Liver (tissue), 3 donors: Measurements from ENCODE around the gene GIMAP8.
A peak's percentile ranks its signal among the peaks of the same experiment; 100 is the strongest.

Experiments
- FOXA1 ChIP-seq: IDR thresholded peaks from 2 replicates; pipeline ENCODE4 v1.6.1; 2016; ENCODE audit warnings: antibody characterized with exemption
- GABPA ChIP-seq, 2 donors: IDR thresholded peaks in 1 of 2; conservative IDR thresholded peaks in 1 of 2; 2 replicates each; pipeline ENCODE4 v1.6.1; 2016; ENCODE audit warnings: antibody characterized with exemption in 2 of 2, mild to moderate bottlenecking in 1 of 2, moderate library complexity in 1 of 2
- JUND ChIP-seq, 2 donors: IDR thresholded peaks; 2 replicates each; pipeline ENCODE4 v1.6.1; 2016; ENCODE audit warnings: antibody characterized with exemption in 2 of 2
- NR2F2 ChIP-seq: IDR thresholded peaks from 2 replicates; pipeline ENCODE4 v1.6.1; 2016; ENCODE audit warnings: antibody characterized with exemption
- RAD21 ChIP-seq, 2 donors: IDR thresholded peaks; 2 replicates each; pipeline ENCODE4 v1.6.1; 2016; ENCODE audit warnings: antibody characterized with exemption in 2 of 2, mild to moderate bottlenecking in 2 of 2
- RXRA ChIP-seq, 2 donors: IDR thresholded peaks; 2 replicates each; pipeline ENCODE4 v1.6.1; 2017 to 2018; ENCODE audit warnings: antibody characterized with exemption in 2 of 2, mild to moderate bottlenecking in 1 of 2
- TAF1 ChIP-seq: conservative IDR thresholded peaks from 2 replicates; pipeline ENCODE4 v1.6.1; 2016; ENCODE audit warnings: antibody characterized with exemption, mild to moderate bottlenecking
- YY1 ChIP-seq: IDR thresholded peaks from 2 replicates; pipeline ENCODE4 v1.6.1; 2016; ENCODE audit warnings: antibody characterized with exemption, mild to moderate bottlenecking
- TF ChIP-seq, protein P1 (sequence below): fragments of 150-350 bp; IDR thresholded peaks from 2 replicates; pipeline ENCODE4 v1.5.1; 2017; ENCODE audit warnings: improper control_type of control experiment, low read depth, low read length; ENCODE audit not compliant: missing input control
- TF ChIP-seq, protein P2 (sequence below): IDR thresholded peaks from 2 replicates; pipeline ENCODE4 v1.6.1; 2016; ENCODE audit warnings: antibody characterized with exemption
- TF ChIP-seq, protein P3 (sequence below): IDR thresholded peaks from 2 replicates; pipeline ENCODE4 v1.6.1; 2016; ENCODE audit warnings: antibody characterized with exemption
- TF ChIP-seq, protein P4 (sequence below): IDR thresholded peaks from 2 replicates; pipeline ENCODE4 v1.6.1; 2016; ENCODE audit warnings: antibody characterized with exemption, mild to moderate bottlenecking
- TF ChIP-seq, protein P5 (sequence below): IDR thresholded peaks from 2 replicates; pipeline ENCODE4 v1.6.1; 2016; ENCODE audit warnings: antibody characterized with exemption
- donor health status: healthy.
- donor health status: healthy.

DNA sequence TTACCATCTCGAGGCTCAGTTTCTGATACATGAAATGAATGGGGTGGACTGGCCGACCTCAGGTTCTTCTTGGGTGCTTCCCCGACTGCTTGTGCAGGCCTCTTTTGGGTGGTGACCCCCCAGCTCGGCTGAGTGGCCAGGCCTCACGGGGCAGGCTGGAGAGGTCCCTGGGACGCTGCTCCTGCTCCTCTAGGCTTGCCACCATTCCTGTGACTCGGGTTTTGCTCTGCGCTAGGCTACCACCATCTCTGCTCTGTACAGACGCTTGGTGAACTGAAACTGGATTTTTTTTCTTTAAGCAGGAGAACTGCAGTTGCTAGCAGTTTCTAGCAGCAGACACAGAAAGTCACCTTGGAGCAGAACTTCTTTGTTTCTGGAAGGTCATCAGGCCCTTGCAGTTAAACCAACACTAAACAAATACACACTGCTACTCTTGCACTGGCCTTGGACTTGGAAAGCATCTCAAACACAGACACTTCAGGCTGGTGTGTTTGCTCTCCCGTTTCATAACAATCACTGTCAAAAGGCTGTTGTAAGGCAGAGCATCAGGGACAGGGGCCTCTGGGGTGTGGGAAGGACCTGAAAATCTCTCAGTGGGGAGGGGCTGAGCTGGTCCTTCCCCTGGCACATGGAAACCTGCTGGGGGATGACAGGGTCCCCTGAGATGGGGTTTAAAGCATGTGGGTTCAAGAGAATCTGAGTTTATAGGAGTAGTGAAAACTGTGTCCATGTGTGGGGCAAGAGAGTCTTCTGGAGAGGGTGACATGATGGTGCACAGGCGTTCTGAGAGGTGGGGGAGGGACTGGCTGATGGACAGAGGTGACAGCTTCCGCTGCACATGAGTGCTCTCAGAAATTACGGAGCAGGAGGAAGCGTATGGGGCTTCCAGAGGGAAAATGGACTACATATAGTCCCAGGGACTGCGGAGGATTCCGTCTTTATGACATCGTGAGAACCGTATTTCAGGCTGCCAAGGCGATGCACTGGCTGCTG is 35.0 kb upstream of the GIMAP8 start:
- TF ChIP-seq RAD21 (IDR thresholded peaks at IDR 0.05), result no peak
- no peak for TF ChIP-seq YY1
- TF ChIP-seq, protein P1, sequence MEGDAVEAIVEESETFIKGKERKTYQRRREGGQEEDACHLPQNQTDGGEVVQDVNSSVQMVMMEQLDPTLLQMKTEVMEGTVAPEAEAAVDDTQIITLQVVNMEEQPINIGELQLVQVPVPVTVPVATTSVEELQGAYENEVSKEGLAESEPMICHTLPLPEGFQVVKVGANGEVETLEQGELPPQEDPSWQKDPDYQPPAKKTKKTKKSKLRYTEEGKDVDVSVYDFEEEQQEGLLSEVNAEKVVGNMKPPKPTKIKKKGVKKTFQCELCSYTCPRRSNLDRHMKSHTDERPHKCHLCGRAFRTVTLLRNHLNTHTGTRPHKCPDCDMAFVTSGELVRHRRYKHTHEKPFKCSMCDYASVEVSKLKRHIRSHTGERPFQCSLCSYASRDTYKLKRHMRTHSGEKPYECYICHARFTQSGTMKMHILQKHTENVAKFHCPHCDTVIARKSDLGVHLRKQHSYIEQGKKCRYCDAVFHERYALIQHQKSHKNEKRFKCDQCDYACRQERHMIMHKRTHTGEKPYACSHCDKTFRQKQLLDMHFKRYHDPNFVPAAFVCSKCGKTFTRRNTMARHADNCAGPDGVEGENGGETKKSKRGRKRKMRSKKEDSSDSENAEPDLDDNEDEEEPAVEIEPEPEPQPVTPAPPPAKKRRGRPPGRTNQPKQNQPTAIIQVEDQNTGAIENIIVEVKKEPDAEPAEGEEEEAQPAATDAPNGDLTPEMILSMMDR, result no peak
- TF ChIP-seq GABPA (IDR thresholded peaks at IDR 0.05 in 1 of 2, conservative IDR thresholded peaks at IDR 0.05 in 1 of 2), result no peak
- TF ChIP-seq, protein P2, sequence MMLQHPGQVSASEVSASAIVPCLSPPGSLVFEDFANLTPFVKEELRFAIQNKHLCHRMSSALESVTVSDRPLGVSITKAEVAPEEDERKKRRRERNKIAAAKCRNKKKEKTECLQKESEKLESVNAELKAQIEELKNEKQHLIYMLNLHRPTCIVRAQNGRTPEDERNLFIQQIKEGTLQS, result no peak
- TF ChIP-seq, protein P3, sequence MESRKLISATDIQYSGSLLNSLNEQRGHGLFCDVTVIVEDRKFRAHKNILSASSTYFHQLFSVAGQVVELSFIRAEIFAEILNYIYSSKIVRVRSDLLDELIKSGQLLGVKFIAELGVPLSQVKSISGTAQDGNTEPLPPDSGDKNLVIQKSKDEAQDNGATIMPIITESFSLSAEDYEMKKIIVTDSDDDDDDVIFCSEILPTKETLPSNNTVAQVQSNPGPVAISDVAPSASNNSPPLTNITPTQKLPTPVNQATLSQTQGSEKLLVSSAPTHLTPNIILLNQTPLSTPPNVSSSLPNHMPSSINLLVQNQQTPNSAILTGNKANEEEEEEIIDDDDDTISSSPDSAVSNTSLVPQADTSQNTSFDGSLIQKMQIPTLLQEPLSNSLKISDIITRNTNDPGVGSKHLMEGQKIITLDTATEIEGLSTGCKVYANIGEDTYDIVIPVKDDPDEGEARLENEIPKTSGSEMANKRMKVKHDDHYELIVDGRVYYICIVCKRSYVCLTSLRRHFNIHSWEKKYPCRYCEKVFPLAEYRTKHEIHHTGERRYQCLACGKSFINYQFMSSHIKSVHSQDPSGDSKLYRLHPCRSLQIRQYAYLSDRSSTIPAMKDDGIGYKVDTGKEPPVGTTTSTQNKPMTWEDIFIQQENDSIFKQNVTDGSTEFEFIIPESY, result no peak
- TF ChIP-seq JUND (IDR thresholded peaks at IDR 0.05), result no peak
- no peak for TF ChIP-seq NR2F2
- TF ChIP-seq, protein P4, sequence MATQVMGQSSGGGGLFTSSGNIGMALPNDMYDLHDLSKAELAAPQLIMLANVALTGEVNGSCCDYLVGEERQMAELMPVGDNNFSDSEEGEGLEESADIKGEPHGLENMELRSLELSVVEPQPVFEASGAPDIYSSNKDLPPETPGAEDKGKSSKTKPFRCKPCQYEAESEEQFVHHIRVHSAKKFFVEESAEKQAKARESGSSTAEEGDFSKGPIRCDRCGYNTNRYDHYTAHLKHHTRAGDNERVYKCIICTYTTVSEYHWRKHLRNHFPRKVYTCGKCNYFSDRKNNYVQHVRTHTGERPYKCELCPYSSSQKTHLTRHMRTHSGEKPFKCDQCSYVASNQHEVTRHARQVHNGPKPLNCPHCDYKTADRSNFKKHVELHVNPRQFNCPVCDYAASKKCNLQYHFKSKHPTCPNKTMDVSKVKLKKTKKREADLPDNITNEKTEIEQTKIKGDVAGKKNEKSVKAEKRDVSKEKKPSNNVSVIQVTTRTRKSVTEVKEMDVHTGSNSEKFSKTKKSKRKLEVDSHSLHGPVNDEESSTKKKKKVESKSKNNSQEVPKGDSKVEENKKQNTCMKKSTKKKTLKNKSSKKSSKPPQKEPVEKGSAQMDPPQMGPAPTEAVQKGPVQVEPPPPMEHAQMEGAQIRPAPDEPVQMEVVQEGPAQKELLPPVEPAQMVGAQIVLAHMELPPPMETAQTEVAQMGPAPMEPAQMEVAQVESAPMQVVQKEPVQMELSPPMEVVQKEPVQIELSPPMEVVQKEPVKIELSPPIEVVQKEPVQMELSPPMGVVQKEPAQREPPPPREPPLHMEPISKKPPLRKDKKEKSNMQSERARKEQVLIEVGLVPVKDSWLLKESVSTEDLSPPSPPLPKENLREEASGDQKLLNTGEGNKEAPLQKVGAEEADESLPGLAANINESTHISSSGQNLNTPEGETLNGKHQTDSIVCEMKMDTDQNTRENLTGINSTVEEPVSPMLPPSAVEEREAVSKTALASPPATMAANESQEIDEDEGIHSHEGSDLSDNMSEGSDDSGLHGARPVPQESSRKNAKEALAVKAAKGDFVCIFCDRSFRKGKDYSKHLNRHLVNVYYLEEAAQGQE, result no peak
- TF ChIP-seq, protein P5, sequence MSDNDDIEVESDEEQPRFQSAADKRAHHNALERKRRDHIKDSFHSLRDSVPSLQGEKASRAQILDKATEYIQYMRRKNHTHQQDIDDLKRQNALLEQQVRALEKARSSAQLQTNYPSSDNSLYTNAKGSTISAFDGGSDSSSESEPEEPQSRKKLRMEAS, result no peak
- TF ChIP-seq TAF1, result no peak
- no peak for TF ChIP-seq FOXA1
- peak; percentile 20 to 21 for TF ChIP-seq RXRA (IDR thresholded peaks at IDR 0.05)
